ENCODE data around the gene SIN3A.

SIN3A gene

GRCh38 chr15:75364881-75365280 is 86.6 kb downstream of the SIN3A start:
- Histone ChIP-seq H3K4me3 (ENCODE audit: control insufficient read depth in 1 of 7, extremely low read depth in 1 of 7, insufficient read depth in 4 of 7, low read depth in 2 of 7, low read length in 6 of 7) (no peak overlapping the region), H3K36me3 (ENCODE audit: control insufficient read depth in 4 of 4, insufficient read depth in 4 of 4, low read length in 3 of 4) (peaks cover 2 to 72% (median 50%) of the 10 kb centered on the region in 4 experiments), H3K9me3 (ENCODE audit: control extremely low read depth in 1 of 5, control insufficient read depth in 4 of 5, insufficient read depth in 2 of 5, low read depth in 1 of 5, low read length in 4 of 5) (no peaks in the 10 kb centered on the region), H3K4me1 (ENCODE audit: control extremely low read depth in 1 of 4, control insufficient read depth in 4 of 4, insufficient read depth in 4 of 4, low read length in 3 of 4) (peaks cover 5 to 20% (median 14%) of the 10 kb centered on the region in 4 experiments), H3K27ac (ENCODE audit: insufficient read depth in 1 of 2, low read depth in 1 of 2, low read length in 2 of 2, poor library complexity in 1 of 2, severe bottlenecking in 2 of 2) (no peak overlapping the region), H3K27me3 (replicated peaks in 2 of 5; ENCODE audit: control insufficient read depth in 4 of 5, insufficient read depth in 5 of 5, low read length in 4 of 5) (no peaks in the 10 kb centered on the region)
- no peak for DNase-seq
- ChIA-PET CTCF (no interaction called here), POLR2A (no interaction called here)
- 96% methylated on average over 5 of the region's 6 CpGs for WGBS (ENCODE audit: insufficient coverage)

DNA sequence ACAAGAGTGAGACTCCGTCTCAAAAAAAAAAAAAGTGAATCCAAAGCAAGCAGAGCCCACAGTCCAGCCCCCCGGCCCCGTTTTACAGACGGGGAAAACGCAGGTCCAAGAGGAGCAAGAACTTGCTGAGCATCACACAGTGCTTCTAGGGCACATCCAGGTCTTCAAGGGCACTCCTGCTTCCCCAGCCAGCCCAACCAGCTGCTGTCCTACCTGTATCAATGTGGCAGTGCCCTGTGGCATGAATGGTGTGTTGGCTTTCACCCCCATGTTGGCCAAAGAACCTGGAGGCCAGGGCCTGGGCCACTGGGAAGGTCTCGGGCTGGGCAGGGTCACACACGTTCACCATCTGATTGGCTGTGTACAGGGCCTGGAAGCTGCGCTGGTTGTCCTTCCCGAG is 87.7 kb downstream of the SIN3A start:
- no peak overlapping the region for H3K27ac ChIP-seq (ENCODE audit: insufficient read depth in 1 of 2, low read depth in 1 of 2, low read length in 2 of 2, poor library complexity in 1 of 2, severe bottlenecking in 2 of 2)
- no peak overlapping the region for H3K4me3 ChIP-seq (ENCODE audit: control insufficient read depth in 1 of 7, extremely low read depth in 1 of 7, insufficient read depth in 4 of 7, low read depth in 2 of 7, low read length in 6 of 7)
- no peaks in the 10 kb centered on the region for H3K9me3 ChIP-seq (ENCODE audit: control extremely low read depth in 1 of 5, control insufficient read depth in 4 of 5, insufficient read depth in 2 of 5, low read depth in 1 of 5, low read length in 4 of 5)
- ChIA-PET CTCF (interaction anchor here (1.7 kb wide), 1 partner anchor 318 kb away, joined by 4 read pairs; no protein-coding TSS in a partner anchor), POLR2A (no interaction called here)
- H3K36me3 ChIP-seq (ENCODE audit: control insufficient read depth in 4 of 4, insufficient read depth in 4 of 4, low read length in 3 of 4): peaks cover 2 to 77% (median 57%) of the 10 kb centered on the region in 4 experiments
- no peak for DNase-seq
- peaks cover under 1 to 9% (median 5%) of the 10 kb centered on the region in 4 experiments for H3K4me1 ChIP-seq (ENCODE audit: control extremely low read depth in 1 of 4, control insufficient read depth in 4 of 4, insufficient read depth in 4 of 4, low read length in 3 of 4)
- no peaks in the 10 kb centered on the region for H3K27me3 ChIP-seq (replicated peaks in 2 of 5; ENCODE audit: control insufficient read depth in 4 of 5, insufficient read depth in 5 of 5, low read length in 4 of 5)
- WGBS (ENCODE audit: insufficient coverage): 97% methylated on average over 9 of the region's 9 CpGs

DNA sequence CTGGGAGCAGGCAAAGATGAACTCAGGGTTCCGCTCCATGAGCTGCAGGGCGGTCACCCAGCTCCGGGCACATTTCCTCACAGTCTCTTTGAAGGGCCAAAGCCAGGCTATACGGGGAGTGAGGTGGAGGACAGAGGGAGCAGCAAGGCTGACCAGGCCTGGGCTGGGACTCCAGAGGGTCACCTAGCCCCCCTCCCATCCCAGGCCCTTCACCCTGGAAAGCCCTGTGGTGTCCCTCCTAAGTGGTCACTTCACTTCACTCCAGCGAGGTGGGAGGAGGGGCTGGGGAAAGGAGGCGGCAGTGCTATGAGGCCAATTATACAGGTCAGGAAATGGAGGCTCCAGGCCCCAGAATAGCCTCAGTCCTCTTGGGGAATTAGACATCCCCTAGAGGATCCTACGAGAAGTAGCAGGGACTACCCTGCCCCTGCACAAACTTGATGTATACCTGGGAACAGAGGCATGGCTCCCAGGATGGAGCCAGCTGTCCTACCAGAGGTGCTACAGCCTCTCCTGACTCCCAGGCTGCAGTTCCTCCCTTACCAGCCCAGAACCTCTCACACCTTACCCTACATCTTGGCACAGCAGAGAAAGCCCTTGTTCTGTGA is 88.7 kb downstream of the SIN3A start:
- Histone ChIP-seq H3K9me3 (ENCODE audit: control extremely low read depth in 1 of 5, control insufficient read depth in 4 of 5, insufficient read depth in 2 of 5, low read depth in 1 of 5, low read length in 4 of 5) (no peaks in the 10 kb centered on the region), H3K27ac (ENCODE audit: insufficient read depth in 1 of 2, low read depth in 1 of 2, low read length in 2 of 2, poor library complexity in 1 of 2, severe bottlenecking in 2 of 2) (no peak overlapping the region), H3K4me3 (ENCODE audit: control insufficient read depth in 1 of 7, extremely low read depth in 1 of 7, insufficient read depth in 4 of 7, low read depth in 2 of 7, low read length in 6 of 7) (no peak overlapping the region), H3K36me3 (ENCODE audit: control insufficient read depth in 4 of 4, insufficient read depth in 4 of 4, low read length in 3 of 4) (peaks cover 4 to 87% (median 66%) of the 10 kb centered on the region in 4 experiments), H3K4me1 (ENCODE audit: control extremely low read depth in 1 of 4, control insufficient read depth in 4 of 4, insufficient read depth in 4 of 4, low read length in 3 of 4) (peaks cover 0 to 6% (median 2%) of the 10 kb centered on the region in 4 experiments), H3K27me3 (replicated peaks in 2 of 5; ENCODE audit: control insufficient read depth in 4 of 5, insufficient read depth in 5 of 5, low read length in 4 of 5) (no peaks in the 10 kb centered on the region)
- WGBS (ENCODE audit: insufficient coverage): 100% methylated on average over 4 of the region's 7 CpGs
- ChIA-PET CTCF (interaction anchor here (1.1 to 1.7 kb wide), 2 partner anchors 12 to 319 kb away, joined by 3 to 4 read pairs; no protein-coding TSS in a partner anchor), POLR2A (interaction anchor here (0.6 kb wide), 1 partner anchor 10 kb away, joined by 3 read pairs; no protein-coding TSS in a partner anchor)
- no peak for DNase-seq

GRCh38 chr15:75361989-75362641 is 89.4 kb downstream of the SIN3A start:
- DNase-seq: no peak
- Histone ChIP-seq H3K9me3 (ENCODE audit: control extremely low read depth in 1 of 5, control insufficient read depth in 4 of 5, insufficient read depth in 2 of 5, low read depth in 1 of 5, low read length in 4 of 5) (no peaks in the 10 kb centered on the region), H3K36me3 (ENCODE audit: control insufficient read depth in 4 of 4, insufficient read depth in 4 of 4, low read length in 3 of 4) (peaks cover 4 to 83% (median 65%) of the 10 kb centered on the region in 4 experiments), H3K4me1 (ENCODE audit: control extremely low read depth in 1 of 4, control insufficient read depth in 4 of 4, insufficient read depth in 4 of 4, low read length in 3 of 4) (no peaks in the 10 kb centered on the region), H3K4me3 (ENCODE audit: control insufficient read depth in 1 of 7, extremely low read depth in 1 of 7, insufficient read depth in 4 of 7, low read depth in 2 of 7, low read length in 6 of 7) (no peak overlapping the region), H3K27me3 (replicated peaks in 2 of 5; ENCODE audit: control insufficient read depth in 4 of 5, insufficient read depth in 5 of 5, low read length in 4 of 5) (no peaks in the 10 kb centered on the region), H3K27ac (ENCODE audit: insufficient read depth in 1 of 2, low read depth in 1 of 2, low read length in 2 of 2, poor library complexity in 1 of 2, severe bottlenecking in 2 of 2) (no peak overlapping the region)
- 98% methylated on average over 7 of the region's 13 CpGs for WGBS (ENCODE audit: insufficient coverage)
- ChIA-PET CTCF (interaction anchor here (1.1 kb wide), 1 partner anchor 11 kb away, joined by 3 read pairs; no protein-coding TSS in a partner anchor), POLR2A (no interaction called here)

GRCh38 chr15:75361361-75361988 is 90.0 kb downstream of the SIN3A start:
- Histone ChIP-seq H3K4me1 (ENCODE audit: control extremely low read depth in 1 of 4, control insufficient read depth in 4 of 4, insufficient read depth in 4 of 4, low read length in 3 of 4) (no peaks in the 10 kb centered on the region), H3K9me3 (ENCODE audit: control extremely low read depth in 1 of 5, control insufficient read depth in 4 of 5, insufficient read depth in 2 of 5, low read depth in 1 of 5, low read length in 4 of 5) (no peaks in the 10 kb centered on the region), H3K36me3 (ENCODE audit: control insufficient read depth in 4 of 4, insufficient read depth in 4 of 4, low read length in 3 of 4) (peaks cover 2 to 81% (median 63%) of the 10 kb centered on the region in 4 experiments), H3K27ac (ENCODE audit: insufficient read depth in 1 of 2, low read depth in 1 of 2, low read length in 2 of 2, poor library complexity in 1 of 2, severe bottlenecking in 2 of 2) (no peak overlapping the region), H3K4me3 (ENCODE audit: control insufficient read depth in 1 of 7, extremely low read depth in 1 of 7, insufficient read depth in 4 of 7, low read depth in 2 of 7, low read length in 6 of 7) (no peak overlapping the region), H3K27me3 (replicated peaks in 2 of 5; ENCODE audit: control insufficient read depth in 4 of 5, insufficient read depth in 5 of 5, low read length in 4 of 5) (no peaks in the 10 kb centered on the region)
- ChIA-PET CTCF (no interaction called here), POLR2A (no interaction called here)
- no peak for DNase-seq
- WGBS (ENCODE audit: insufficient coverage): 100% methylated on average over 6 of the region's 10 CpGs

DNA sequence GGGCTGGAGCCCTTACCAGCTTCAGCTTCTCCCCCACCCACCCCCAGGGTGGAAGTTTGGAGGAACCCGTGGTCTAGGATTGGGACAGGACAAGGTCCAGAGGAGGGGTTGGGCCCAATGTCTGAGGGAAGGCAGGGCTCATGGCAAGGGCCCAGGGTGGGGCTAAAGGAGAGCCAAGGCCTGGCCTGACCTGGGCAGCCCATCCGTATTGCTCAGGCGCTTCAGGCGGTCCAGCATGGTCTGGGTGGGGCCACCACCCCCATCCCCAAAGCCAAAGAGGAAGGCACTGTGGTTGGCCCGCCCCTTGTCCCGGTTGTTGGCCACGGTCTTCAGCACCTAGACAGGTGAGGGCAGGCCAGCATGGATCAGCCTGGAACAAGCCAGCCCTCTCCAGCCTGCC is 90.6 kb downstream of the SIN3A start:
- no peaks in the 10 kb centered on the region for H3K9me3 ChIP-seq (ENCODE audit: control extremely low read depth in 1 of 5, control insufficient read depth in 4 of 5, insufficient read depth in 2 of 5, low read depth in 1 of 5, low read length in 4 of 5)
- POLR2A ChIA-PET: no interaction called here
- no peaks in the 10 kb centered on the region for H3K27me3 ChIP-seq (replicated peaks in 2 of 5; ENCODE audit: control insufficient read depth in 4 of 5, insufficient read depth in 5 of 5, low read length in 4 of 5)
- peaks cover 2 to 81% (median 62%) of the 10 kb centered on the region in 4 experiments for H3K36me3 ChIP-seq (ENCODE audit: control insufficient read depth in 4 of 4, insufficient read depth in 4 of 4, low read length in 3 of 4)
- WGBS (ENCODE audit: insufficient coverage): 100% methylated on average over 3 of the region's 7 CpGs
- no peaks in the 10 kb centered on the region for H3K4me1 ChIP-seq (ENCODE audit: control extremely low read depth in 1 of 4, control insufficient read depth in 4 of 4, insufficient read depth in 4 of 4, low read length in 3 of 4)
- H3K4me3 ChIP-seq (ENCODE audit: control insufficient read depth in 1 of 7, extremely low read depth in 1 of 7, insufficient read depth in 4 of 7, low read depth in 2 of 7, low read length in 6 of 7): no peak overlapping the region
- DNase-seq: no peak
- H3K27ac ChIP-seq (ENCODE audit: insufficient read depth in 1 of 2, low read depth in 1 of 2, low read length in 2 of 2, poor library complexity in 1 of 2, severe bottlenecking in 2 of 2): no peak overlapping the region
- CTCF ChIA-PET: no interaction called here

DNA sequence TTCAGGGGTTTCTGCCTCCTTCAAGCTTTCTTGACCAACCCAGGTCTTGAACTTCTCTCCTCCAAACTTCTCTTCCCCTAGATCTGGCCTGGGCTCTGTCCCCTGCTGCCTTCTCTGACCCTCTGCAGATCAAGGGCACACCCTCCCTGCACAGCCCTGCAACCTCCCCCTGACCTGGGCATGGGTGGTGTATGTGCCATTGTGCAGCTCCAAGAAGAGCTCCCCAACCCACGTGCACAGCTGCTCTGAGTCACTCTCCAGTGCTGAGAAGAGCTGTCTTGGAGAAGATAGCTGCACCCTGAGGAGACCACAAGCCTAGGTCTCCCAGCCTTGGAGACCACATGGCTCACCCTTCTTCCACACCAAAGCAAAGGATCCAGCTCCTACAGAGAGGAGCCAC is 91.1 kb downstream of the SIN3A start:
- CTCF ChIA-PET: no interaction called here
- POLR2A ChIA-PET: no interaction called here
- Histone ChIP-seq H3K4me3 (ENCODE audit: control insufficient read depth in 1 of 7, extremely low read depth in 1 of 7, insufficient read depth in 4 of 7, low read depth in 2 of 7, low read length in 6 of 7) (no peak overlapping the region), H3K36me3 (ENCODE audit: control insufficient read depth in 4 of 4, insufficient read depth in 4 of 4, low read length in 3 of 4) (peaks cover 2 to 83% (median 66%) of the 10 kb centered on the region in 4 experiments), H3K4me1 (ENCODE audit: control extremely low read depth in 1 of 4, control insufficient read depth in 4 of 4, insufficient read depth in 4 of 4, low read length in 3 of 4) (no peaks in the 10 kb centered on the region), H3K9me3 (ENCODE audit: control extremely low read depth in 1 of 5, control insufficient read depth in 4 of 5, insufficient read depth in 2 of 5, low read depth in 1 of 5, low read length in 4 of 5) (no peaks in the 10 kb centered on the region), H3K27me3 (replicated peaks in 2 of 5; ENCODE audit: control insufficient read depth in 4 of 5, insufficient read depth in 5 of 5, low read length in 4 of 5) (no peaks in the 10 kb centered on the region), H3K27ac (ENCODE audit: insufficient read depth in 1 of 2, low read depth in 1 of 2, low read length in 2 of 2, poor library complexity in 1 of 2, severe bottlenecking in 2 of 2) (no peak overlapping the region)
- 100% methylated on average over 1 of the region's 1 CpG for WGBS (ENCODE audit: insufficient coverage)
- DNase-seq: no peak

All from common myeloid progenitor, CD34-positive (primary cell).